ENCODE results near the gene NEMP2.
"Not testable (repeated sequence)": the region's sequence is repeated elsewhere in the genome, so short reads cannot be mapped to it uniquely, and the experiment has no call there.

Gene NEMP2

DNA sequence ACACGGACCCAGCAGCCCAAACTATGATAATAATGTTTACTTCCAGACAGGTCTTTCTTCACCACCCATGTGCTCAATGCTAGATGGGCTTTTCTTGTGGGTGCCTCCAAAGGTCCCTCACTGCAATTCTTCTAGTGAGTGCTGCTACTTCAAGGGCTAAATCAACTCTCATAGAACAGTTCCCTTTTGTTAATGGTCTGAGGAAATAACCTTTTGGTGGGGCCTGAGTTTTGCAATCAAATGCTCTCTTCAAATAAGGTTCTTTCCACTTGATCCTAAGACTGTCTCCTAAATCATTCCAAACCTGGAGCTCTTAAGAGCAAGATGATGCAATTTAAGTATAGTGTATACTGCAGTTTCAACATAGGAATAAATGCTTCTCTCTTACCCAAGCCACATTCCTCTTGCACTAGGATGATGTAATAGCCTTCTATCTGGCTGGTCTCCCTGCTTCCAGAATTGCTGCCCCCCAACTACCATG lies 6.0 kb downstream of the NEMP2 start:
- intact Hi-C loops (cut with DNase I), result loop anchor here (5.0 kb wide), 1 partner anchor 274 kb away; no protein-coding TSS in a partner anchor
- no peak for DNase-seq

GRCh38 chr2:190527918-190528317 lies 6.6 kb downstream of the NEMP2 start:
- no peak for DNase-seq
- intact Hi-C loops (cut with DNase I), result loop anchor here (5.0 kb wide), 1 partner anchor 274 kb away; no protein-coding TSS in a partner anchor

- DNase-seq, result no peak
- intact Hi-C loops (cut with DNase I), result loop anchor here (5.0 kb wide), 1 partner anchor 275 kb away; no protein-coding TSS in a partner anchor
These were observed 7.3 kb downstream of the NEMP2 start for GRCh38 chr2:190527214-190527613.

DNA sequence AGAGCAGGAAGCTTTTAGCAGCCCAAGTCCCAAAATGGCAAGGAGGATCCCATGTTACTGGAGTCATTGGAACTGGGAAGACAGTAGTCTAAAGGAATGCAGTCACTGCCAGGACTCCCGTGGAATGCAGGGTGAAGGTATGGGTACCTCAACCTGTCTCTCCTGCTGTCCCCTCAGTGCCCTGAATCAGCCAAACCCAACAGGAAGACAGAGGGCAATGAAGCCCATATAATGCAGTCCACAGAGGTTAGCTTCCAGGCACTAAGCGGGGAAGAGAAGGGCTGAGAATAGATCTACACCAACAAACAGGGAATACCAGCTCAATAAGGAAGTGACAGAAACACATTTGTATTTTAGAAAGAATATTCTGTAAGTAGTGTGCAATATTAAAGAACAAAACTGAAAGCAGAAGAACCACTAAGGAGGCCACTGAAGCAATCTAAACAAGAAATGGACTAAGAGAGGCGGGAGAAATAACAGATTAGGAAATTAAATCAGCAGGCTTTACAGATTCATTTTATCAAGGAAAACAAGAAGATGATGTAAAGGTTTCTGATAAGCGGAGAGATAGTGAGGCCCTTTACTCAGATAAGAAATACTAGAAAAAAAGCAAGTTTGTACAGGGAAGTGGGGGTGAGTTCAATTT lies 8.3 kb downstream of the NEMP2 start:
- intact Hi-C loops (cut with DNase I), result loop anchor here (5.0 kb wide), 1 partner anchor 276 kb away; no protein-coding TSS in a partner anchor
- peak in 1 of 10 donors; percentile 43 for DNase-seq

DNA sequence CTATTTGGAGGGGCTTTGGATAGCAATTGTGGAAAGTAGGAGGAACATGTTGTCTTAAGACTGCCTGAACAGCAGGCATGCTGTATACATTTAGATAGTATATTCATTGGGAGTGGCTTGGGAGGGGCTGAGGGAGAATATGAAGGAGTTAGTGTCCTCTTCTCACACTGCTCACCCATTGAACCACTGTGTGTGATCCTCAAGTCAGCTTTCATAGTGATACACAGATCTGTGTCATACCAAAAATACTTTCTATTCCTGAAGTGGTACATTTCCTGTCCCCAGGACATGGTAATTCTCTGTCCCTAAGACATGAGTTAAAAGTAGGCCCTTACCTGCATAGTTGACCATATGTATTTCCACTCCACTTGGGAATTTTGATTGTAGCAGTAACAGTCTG lies 9.6 kb downstream of the NEMP2 start:
- no peak for DNase-seq
- intact Hi-C loops (cut with DNase I), result loop anchor here (5.0 kb wide), 1 partner anchor 277 kb away; no protein-coding TSS in a partner anchor

GRCh38 chr2:190519975-190520767 lies 14.4 kb downstream of the NEMP2 start:
- DNase-seq, result no peak
- intact Hi-C loops (cut with DNase I), result no loop called here

DNA sequence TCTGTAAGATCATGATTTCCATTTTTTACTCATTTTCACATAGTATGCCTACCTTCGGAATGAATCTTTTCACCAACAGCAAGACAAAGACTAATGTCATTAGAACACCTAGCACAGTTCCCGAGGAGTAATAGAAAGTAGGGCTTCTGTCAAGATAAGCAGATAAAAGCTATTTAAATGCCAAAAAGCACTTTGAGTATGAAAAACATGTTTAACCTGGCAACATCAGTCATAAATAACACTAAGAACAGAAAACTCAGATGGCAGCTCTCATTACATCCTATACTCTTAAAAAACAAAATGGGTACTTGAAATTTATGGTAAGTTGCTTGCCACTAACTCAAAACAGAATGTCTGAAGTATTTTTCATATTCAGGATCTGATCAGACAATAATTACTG lies 17.1 kb downstream of the NEMP2 start:
- intact Hi-C loops (cut with DNase I), result no loop called here
- DNase-seq, result no peak

GRCh38 chr2:190515687-190516086 lies 18.8 kb downstream of the NEMP2 start:
- no peak for DNase-seq
- intact Hi-C loops (cut with DNase I), result no loop called here

DNA sequence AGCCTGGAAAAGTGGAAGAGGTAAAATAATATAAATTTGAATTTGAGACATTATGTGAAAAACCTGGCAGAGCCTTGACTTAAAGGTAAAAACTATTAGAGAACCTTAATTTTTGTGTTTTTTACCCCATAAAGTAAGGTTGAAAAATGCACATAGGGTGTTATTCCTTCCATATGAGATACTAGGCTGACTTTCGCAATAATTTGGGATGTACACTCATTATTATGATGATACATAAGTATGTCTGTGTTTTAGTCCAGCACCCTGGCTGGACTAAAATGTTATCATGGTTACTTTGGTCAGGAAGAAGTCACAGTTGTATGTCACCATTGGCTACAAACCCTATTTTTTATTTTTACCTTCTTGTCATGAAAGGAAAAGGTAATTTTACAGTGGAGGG lies 19.8 kb downstream of the NEMP2 start:
- no peak for DNase-seq
- intact Hi-C loops (cut with DNase I), result loop anchor here (5.0 kb wide), 2 partner anchors 132 to 427 kb away; no protein-coding TSS in a partner anchor

- intact Hi-C loops (cut with DNase I), result loop anchor here (5.0 kb wide), 2 partner anchors 132 to 427 kb away; no protein-coding TSS in a partner anchor
These were observed 20.6 kb downstream of the NEMP2 start for GRCh38 chr2:190513877-190514276.

GRCh38 chr2:190512539-190513095 lies 21.9 kb downstream of the NEMP2 start:
- intact Hi-C loops (cut with DNase I), result loop anchor here (5.0 kb wide), 2 partner anchors 130 to 425 kb away; no protein-coding TSS in a partner anchor
- DNase-seq, result peak in 1 of 10 donors; percentile 79

More at GRCh38 chr2:190513877-190514276, 20.6 kb downstream of the NEMP2 start:
- DNase-seq, result no peak

DNA sequence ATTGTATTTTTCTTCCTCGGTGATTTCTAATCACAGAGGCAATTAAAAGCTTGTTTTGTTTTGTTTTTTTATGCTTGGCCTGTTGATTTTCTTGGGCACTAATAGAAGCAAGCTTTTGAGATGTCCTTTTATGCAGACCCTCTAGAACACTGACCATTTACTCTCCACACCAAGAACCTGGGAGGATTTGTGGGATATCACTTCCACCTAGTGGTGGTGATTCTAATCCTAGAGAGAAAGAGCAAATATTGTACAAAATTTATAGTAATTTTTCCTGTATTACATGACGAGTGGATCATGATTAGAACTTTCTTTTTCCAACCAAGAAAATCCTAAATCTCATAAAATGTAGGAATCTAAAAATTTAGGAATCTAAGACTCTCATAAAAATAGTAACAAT lies 23.4 kb downstream of the NEMP2 start:
- intact Hi-C loops (cut with DNase I), result loop anchor here (2.0 to 5.0 kb wide), 3 partner anchors 129 to 424 kb away; no protein-coding TSS in a partner anchor
- no peak for DNase-seq

DNA sequence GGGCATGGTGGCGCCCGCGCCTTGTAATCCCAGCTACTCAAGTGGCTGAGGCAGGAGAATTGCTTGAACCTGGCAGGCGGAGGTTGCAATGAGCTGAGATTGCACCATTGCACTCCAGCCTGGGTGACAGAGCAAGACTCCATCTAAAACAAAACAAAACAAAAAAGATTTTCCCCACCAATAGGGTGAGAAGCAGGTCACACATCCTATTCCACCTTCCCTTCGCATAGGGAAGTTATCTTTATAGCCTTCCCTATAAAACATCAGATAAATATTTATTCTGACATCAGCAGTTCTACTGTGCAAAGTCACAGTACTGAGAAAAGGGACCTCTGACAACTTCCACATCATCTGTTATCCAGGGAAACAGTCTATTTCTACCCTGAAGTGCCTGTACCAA lies 24.6 kb downstream of the NEMP2 start:
- intact Hi-C loops (cut with DNase I), result loop anchor here (2.0 to 5.0 kb wide), 3 partner anchors 128 to 423 kb away; no protein-coding TSS in a partner anchor

GRCh38 chr2:190507135-190507534 lies 27.4 kb downstream of the NEMP2 start:
- DNase-seq, result peak in 1 of 10 donors; percentile 62
- intact Hi-C loops (cut with DNase I), result no loop called here

More for the DNA sequence above, 24.6 kb downstream of the NEMP2 start:
- not testable (repeated sequence) for DNase-seq

DNA sequence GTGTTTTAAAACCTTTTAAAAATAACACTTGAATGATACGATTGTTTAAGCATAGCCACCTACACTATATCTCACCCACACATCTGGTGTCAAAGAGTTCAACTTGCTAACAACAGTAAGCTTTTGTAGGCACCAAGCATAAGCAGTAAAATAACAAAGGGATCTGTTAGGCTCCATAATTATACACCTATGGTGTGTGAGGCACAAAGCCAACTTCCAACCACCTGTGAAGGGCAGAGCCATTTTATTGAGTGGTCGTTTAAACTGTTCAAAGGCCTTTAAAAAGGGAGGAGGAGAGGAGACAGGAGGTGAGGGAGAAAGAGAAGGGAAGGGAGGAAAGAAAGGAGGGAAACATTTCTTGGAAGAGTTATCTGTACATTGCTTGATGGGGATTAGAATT lies 27.9 kb downstream of the NEMP2 start:
- intact Hi-C loops (cut with DNase I), result no loop called here
- DNase-seq, result no peak

GRCh38 chr2:190505696-190506095 lies 28.8 kb downstream of the NEMP2 start:
- no peak for DNase-seq
- intact Hi-C loops (cut with DNase I), result no loop called here

DNA sequence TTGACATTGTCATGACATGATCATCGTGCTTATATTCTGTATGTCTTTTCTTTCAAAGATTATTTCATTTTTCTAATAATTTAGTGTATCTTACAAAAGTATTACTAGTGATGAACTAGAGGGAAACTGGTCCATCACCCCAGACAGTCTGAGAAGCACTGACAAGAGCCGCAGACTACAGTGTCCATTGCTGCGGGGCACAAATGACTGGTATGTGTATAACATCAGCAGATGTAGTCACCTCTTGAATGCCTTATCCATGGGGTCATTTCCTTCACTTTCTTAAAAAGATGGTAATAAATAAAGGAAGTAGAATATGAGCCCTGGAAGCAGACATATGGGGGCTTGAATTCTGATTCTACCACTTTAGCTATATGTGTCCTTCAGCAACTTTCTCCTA lies 29.6 kb downstream of the NEMP2 start:
- intact Hi-C loops (cut with DNase I), result no loop called here
- no peak for DNase-seq

DNA sequence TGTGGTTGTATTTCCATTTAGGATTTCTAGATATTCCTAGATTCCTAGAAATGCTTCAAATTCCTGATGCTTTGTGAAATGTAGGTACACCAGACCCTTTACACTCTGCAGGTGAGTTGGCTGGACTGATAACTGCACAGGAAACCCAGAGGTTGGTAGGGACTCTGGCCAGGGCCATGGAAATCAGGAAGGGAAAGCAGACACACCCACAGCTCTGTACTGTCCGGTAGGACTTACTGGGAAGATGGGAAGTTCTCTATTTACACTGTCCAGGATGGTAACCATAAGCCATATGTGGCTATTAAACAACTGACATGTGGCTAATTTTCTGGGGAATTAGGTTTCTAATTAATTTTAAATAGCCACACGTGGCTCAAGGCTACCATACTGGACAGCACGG lies 31.4 kb downstream of the NEMP2 start:
- intact Hi-C loops (cut with DNase I), result no loop called here

GRCh38 chr2:190501702-190502407 lies 32.7 kb downstream of the NEMP2 start:
- no peak for DNase-seq
- intact Hi-C loops (cut with DNase I), result no loop called here

More for the DNA sequence above, 31.4 kb downstream of the NEMP2 start:
- DNase-seq, result no peak

DNA sequence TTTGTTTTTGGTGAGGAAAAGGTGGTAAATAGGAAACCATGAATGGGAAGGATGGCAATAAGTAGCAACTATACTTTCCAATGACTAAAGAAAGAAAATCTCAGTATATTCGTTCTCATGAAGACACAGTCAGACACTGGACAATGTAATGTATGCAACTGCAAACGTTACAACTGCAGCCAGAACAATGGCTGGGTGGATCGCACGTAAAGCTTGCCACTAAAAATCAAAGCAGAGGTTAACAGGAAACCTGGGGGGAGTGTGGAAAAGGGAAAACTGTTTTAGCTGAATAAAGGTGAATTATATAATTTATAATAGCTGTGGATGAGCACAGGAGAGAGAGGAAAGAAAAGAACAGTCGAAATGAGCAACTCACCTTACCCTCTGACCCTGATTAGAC lies 33.3 kb downstream of the NEMP2 start:
- intact Hi-C loops (cut with DNase I), result no loop called here
- DNase-seq, result peak in 1 of 10 donors; percentile 28
